NOMO-1 (cell line): ENCODE data around the gene GPATCH2L.

Source experiments
- DNase-seq, 2 experiments: peaks; one replicate each; lab custom pipeline; 2025; ENCODE audit not compliant: unreplicated experiment in 2 of 2; lab: John Stamatoyannopoulos, UW

GPATCH2L gene

DNA sequence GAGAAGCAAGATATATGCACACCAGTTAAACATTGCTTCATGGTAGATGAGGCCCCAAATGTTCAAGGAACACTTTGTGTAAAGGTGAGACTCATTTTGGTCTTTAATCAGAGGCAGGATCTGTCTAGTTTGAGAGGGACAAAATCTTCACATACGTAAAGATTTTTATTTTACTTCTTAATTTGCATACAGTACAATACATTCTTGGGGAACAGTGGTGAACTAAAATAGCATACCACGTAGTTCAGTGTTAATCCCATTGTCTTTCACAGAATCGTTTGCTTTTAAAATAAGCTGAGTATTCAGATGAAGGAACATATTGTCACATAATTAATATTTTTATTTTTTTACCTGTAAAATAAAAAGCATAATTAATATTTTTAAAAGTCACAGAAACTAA lies 43.3 kb downstream of the GPATCH2L start:
- no peak for DNase-seq

DNA sequence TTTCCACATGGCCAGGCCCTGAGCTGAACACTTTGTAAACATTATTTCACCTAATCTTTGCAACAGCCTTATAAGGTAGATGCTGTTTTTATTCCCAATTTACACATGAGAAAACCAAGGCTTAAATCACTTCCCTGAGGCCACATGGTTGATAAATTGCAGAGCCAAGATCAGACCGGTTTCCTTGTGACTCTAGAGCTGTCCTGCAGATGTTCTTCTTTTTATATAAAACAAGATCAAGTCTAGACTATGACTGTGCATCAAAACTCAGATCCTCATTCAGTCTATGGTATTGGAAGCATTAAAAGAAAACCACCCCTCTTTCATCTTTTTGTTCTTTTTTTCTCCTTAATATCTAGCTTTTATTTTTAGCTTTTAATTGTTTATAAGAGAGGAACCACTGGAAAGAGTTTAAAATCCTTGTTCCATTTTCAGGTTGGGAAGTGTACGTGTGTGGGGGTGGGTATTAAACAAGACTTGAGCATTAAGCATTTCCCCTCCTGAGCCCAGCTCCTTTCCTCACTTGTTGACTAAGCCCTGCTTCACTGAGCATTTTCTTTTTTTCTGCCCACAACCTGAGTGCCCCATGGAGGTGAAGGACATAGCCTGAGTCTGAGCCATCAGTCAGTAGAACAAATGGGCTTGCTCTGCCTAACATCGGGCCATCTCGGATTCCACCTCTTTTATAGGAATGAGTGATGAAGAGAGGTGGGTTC lies 45.4 kb downstream of the GPATCH2L start:
- DNase-seq = no peak

DNA sequence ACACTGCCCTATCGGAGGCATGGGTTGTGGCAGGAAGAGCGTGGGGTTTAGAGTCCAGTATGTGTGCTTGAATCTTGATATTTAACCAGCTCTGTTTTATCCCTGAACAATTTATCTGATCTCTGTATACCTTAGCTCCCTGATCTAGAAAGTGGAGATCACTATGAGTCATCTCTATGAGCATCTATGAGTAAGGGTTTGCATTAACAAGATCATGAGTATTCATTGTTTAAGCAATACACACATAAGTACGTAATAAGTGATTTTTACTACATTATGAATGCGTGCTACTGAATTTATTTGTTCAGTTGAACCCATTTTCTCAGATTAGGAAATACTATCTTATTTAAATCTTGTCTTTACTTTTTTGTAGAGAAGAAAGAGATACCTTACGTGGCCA lies 49.4 kb downstream of the GPATCH2L start:
- DNase-seq = no peak

DNA sequence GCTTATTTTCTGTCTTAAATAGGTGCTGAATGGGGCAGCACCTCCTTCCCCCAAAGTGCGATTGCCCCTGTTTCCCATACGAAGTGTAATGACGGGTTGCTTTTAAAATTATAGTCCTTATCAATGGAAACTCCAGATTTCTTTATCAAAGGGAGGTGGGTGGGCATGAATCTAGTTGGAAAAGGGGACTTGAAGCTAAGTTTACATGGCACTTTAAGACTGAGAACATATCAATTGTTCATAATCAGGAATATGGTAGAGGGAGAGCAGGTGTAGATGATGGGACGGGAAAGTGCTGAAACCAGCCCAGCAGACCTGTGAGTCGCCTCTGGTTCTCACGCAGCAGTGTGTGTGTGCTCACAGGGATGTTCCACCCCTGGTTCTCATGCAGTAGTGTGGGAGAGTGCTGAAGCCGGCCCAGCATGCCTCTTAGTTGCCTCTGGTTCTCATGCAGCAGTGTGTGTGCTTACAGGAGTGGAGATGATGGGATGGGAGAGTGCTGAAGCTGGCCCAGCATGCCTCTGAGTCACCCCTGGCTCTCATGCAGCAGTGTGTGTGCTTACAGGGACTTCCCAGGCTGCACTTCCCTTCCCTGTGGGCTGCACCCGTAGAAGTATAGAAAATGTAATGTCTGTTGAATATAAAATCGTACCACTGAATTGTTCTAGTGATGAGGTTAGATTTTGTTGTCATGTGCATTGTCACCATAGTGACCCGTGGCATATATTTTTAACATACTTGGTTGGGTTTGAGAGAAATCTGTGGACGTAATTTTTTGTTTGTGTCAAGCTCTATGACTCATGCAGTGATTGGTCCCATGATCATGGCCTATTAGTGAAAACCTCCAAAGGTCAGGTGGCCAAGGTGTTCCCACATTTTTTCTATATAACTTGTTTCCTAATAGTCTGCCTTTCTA lies 51.6 kb downstream of the GPATCH2L start:
- no peak for DNase-seq

DNA sequence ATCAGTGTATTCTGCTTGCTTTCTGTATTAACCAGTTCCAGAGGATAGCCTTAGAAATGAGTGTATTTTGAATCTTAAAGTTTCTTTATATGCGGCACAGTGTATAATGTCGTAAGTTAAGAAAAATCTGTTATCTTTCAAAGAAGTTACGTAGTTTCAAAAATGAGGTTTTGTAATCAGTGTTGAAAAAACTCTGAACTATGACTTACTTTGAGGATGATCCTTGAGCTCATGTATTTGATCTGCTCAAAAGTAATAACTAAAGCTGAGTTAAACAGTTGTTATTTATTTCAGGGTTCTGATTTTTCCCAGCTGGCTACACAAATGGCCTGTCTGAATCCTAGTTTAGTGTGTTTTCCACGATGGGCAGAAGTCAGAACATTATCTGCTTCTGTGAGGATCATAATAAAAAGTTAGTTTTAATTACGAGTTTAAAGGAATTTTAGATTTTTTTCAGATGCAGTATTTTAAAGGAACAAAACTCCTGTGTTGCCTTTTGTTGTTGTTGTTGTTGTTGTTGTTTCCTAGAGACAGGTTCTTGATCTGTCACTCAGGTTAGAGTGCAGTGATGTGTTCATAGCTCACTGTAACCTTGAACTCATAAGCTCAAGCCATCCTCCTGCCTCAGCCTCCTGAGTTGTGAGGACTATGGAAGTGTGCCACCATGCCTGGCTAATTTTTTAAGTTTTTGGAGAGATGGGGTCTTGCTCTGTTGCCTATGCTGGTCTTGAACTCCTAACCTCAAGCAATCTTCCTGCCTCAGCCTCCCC lies 52.9 kb downstream of the GPATCH2L start:
- DNase-seq = no peak

DNA sequence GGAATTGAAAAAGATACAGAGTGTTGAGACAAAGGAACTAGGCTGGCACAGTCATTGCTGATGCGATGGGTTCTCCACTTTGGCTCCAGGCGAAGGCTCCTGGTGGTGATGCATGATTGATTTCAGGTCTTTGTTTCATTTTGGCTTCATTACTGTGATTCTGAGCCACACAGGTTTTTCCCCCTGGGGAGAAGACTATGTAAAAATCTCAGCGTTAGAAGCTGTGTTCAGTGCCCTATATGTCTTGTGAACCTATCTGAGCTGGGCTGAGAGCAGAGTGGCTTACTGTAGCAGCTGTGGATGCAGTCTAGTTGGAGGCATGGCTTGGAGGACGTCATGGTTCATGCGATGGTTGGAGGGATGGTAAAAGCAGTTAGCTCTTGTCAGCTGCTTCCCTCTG lies 54.0 kb downstream of the GPATCH2L start:
- no peak for DNase-seq

DNA sequence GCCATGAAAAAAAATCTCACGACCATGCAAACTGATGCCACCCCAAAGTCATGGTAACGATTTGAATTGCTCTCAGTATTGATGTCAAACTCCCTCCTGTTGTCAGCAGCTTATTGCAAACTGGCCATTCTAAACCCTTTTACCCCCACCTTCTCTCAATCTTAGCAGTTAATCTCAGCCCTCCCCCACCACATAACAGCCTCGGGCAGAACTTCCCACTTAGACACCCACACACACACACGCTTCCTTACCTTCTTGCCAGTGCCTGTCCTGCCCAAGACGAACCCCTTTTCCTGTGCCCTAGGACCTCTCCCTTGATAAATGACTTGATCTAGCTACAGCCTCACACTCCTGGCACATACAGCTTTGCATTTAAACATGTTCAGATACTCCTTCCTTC lies 56.6 kb downstream of the GPATCH2L start:
- DNase-seq = no peak

DNA sequence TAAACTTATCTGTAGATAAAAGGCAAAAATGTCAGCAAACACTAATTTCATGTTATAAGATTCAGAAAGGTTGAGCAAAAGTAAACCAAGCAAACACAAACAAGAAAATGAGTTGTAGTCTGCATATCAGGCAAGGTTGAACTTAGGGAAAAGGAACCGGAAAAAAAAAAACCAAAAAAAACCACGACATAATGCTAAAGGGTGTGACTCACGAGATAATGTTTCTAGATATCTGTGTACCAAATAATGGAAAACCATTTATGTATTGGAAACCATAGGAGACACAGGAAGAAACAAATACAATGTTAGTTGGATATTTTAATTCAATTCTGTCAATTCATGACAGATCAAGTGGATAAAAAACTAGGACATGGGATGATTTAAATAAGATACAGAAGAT lies 60.5 kb downstream of the GPATCH2L start:
- DNase-seq = no peak

DNA sequence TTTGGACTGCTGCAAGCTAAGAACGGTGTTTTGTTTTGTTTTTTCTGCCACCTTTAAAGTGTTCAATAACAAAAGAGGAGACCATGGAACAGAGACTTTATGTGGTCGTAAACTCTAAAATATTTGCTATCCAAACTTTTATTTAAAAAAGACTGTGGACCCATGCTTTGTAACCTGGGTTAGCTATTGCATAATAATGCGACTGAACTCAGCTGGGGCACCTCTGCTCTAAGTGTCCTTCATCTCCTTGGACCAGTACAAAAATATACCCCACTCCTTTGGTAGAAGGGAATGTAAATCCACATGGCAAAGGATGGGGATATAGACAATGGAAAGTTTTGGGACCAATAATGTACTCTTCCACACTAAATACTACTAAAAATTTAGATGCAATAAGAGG lies 65.5 kb downstream of the GPATCH2L start:
- no peak for DNase-seq

DNA sequence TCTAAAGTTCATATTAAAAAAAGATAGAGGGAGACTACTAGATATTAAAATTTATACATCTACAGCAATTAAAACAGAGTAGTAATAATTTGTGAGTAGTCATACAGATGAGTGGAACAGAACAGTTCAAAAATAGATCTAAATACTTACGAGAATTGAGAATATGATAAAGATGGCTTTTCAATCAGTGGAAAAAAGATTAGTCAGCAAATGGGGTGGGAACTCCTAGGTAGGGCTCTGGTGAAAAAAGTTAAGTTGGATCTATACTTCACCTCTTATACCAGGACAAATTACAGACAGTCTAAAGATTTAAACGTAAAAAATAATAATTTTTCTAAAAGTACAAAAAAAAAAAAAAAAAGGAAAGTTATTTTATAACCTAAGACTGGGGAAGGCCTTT lies 66.9 kb downstream of the GPATCH2L start:
- DNase-seq = no peak

DNA sequence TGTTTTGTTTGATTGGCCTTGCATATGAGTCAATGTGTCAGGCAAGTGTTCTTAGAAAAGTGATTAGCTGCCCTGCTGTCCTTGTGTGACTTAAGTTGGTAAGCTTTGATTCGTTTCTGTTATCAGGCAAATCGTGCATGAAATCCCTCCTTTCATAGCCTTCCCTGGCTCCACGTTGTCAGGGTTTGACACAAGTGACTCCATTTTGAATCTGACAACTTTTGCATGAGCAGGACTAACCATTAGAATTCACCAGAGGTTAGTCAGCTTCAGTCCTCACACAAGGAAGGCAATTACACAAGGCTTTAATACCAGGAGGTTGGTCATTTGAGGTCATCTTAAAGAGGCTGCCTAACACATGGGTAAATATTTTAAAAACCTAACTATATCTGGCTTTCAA lies 68.2 kb downstream of the GPATCH2L start:
- no peak for DNase-seq

DNA sequence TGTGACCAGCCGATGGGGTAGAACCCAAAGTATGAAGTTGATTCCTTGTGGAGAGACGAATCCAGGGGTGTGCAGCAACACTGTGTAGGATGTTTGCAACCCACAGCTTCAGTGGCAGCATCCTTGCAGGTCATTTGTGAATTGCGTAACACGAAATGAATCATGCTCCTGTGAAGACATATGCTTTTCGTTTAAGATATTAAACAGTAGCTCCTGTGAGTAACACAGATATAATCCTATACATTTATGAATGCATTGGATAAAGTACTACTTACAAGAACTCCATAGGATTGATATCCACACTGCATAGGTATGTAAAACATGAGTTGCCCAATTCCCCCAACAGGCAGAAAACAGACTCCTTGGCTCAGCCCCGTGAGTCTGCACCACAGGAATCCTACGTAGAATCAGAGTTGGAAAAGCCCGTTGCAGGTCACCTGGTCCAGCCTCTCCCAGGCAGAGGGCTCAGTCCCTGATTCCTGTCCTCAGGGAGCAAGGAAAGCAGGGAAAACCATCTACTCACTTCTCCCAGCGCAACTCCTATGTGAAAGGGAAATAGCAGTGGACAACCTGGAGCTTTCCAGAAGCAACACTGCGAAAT lies 75.8 kb downstream of the GPATCH2L start:
- DNase-seq = peak in 1 of 2 experiments; percentile 76

DNA sequence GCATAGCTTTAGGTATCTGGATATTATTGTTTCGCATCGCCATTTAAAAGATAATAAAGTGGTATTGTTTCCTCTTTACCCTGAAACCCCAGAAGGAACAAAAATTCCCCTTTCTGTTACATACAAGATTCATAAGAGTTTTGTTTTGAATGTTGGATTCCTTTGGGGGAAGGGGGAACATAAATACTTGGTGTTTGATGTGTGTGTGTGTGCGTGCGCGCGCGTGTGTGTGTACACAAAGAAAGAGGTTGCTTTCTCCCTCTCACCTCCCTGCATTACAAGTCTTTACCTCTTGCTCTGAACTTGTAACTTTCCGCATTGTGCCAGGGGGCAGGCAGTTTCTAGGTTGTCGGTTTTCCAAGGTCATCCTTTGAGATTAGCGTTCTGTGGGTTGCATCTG lies 76.4 kb downstream of the GPATCH2L start:
- peak in 1 of 2 experiments; percentile 8 for DNase-seq

DNA sequence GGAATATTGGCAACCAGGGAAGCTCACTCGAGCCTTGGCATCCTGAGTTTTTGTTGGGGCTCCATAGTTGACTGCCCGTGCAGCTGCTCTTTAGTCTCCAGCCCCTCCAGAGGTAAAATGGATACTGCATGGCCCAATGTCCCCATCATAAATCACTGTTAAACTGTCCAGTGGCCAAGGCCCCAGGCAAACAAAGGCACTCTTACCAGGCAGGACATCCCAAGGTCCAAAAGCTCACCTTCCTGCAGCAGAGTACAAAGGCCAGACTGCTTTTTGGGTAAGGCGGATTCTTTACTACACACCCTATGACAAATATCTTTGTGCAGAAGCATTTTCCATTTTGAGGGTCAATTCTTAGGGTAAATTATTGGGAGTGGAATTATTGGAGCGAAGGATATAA lies 81.1 kb downstream of the GPATCH2L start:
- DNase-seq = no peak

DNA sequence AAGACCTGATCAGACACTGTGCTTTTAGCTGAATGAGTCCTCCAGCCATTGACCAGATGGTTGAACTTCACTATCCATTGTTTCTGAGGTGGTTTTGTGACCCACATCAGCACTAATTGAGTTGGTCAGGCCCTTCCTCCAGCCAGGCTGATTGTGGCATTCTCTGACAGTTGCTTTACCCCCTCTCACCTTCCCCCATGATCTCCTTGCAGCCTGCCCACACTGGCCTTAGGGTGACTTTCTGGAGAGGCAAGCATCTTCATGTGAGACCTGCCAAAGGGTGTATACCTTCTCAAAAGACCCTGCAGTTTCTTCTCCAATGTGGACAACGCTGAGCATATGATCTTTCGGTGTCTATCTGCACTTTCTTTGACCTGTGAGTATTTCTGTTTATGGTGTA lies 83.9 kb downstream of the GPATCH2L start:
- DNase-seq = no peak

DNA sequence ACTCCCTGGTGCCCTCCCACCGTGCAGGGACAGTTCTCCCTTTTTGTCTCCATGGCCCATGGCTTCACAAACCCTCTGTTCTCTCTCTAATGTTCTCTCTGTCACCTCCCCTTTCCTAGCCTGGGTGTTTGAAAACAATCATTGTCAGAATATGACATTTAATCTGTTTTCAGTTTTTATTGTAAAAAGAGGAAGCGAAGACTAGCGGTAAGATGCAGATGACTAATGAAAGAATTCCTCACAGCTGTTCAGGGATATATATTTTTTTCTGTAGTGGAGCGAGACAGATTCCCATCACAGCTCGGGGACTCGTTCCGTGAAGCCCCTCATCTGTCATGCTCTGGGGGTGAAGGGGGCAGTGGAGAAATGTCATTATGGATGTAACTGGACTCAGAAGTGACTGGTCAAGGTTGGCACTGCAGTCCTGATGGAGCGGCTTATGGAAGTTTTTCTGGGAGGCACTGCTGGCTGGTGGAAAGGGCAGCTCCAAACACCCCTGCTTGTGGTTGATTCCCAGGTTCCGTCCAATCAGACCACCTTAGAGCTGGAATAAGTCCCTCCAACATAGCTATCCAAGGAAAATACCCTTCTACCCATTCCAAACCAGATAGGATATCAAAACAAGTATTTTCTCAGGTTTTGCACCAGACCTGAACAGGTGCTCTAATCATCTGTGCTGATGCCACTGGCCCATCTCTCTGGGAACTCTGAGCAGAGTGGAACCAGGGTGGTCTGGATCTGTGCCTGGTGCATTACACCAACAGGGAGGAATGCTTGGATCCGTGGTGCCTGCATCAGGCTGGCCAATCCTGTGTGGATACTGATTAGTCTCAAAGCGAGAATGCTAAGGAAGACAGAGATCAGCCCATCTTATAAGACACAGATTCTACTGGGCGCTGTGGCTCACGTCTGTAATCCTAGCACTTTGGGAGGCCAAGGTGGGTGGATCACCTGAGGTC lies 84.7 kb downstream of the GPATCH2L start:
- peak in 1 of 2 experiments; percentile 23 for DNase-seq

DNA sequence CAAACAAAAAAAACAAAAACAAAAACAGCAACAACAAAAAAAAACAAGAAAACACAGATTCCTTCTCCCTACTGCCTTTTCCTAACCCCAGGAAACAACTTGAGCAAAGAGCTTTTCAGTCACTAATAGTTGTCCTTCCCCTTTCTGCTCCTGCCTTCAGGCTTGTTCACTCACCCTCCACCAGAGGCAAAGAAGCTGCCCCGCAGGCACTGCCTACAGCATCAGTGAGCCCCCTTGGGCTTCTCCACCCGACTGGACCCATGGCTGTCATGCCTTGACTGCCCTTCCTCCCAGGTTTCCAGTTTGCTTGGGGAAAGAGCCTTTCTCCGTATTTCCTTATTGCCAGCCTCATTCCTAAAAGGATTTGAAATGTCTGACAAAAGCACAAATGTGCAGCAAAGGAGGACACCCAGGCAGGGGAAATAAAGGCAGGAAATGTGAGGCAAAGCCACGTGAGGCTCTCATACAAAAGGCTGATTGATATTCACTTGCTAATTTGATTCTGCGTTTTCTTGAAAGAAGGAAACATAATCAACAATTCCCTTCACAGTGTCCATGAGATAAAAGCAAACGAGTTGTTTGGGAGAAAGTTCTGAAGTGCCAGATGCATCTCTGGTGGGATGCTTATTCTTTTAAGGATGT lies 85.7 kb downstream of the GPATCH2L start:
- DNase-seq = no peak

DNA sequence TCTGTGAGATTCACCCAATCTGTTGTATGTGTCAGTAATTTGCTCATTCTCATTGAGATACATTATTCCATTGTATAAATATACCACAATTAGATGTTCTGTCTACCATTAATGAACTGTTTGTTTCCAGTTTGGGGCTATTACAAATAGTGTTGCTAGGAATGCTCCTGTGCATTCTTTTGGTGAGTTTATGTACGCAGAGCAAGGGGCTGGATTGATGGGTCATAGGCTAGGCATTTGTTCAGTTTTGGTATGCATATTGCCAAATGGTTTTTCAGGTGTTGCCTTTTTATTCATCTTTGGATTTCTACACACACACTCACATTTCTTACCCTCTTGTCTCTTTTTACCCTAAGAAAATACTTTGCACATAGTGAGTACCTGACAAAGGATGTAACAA lies 93.4 kb downstream of the GPATCH2L start:
- DNase-seq = no peak

DNA sequence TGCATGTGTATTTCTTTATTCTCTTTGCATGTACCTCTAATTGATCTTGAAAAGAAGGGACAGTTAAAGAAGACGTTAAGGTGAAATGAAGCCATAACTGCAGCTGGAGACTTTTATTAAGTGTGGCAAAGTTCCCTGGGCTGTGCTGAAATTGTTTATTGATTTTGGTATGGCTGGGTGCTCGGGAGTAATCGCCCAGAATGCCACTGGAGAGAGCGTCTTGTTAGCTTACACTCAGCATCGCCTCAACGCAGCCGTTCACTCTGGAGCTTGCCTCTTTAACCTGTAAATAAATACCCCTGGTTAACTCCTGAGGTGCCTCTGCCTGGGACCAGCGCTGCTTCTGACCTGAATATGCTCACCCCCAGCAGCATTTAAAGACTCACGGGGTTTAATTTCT lies 98.6 kb downstream of the GPATCH2L start:
- no peak for DNase-seq
